HepG2 (cell line): Measurements from ENCODE around the gene SLC25A28. TPM values are rescaled to one million over a fixed set of nuclear protein-coding genes. Genes with fewer than 3 reads are reported as not detected.
"Not testable (repeated sequence)": the region's sequence is repeated elsewhere in the genome, so short reads cannot be mapped to it uniquely, and the experiment has no call there.

Source experiments
- ATAC-seq: fragments of 200-7000 bp; cut with Tn5 transposase; 3 replicates; pipeline ENCODE4 v1.9.1; 2020; ENCODE audit warnings: mild to moderate bottlenecking, moderate library complexity
- BruUV-seq: library from RNA; stranded (reverse); fragments of 400-500 nt; replicated peaks from 2 replicates; lab custom pipeline; 2021; lab: Mats Ljungman, UMichigan
- CTCF ChIA-PET: fragments of 300-600 bp; formaldehyde crosslinking; extraction: SDS; loops from one replicate; lab custom pipeline; 2021; ENCODE audit warnings: low total read pairs, inconsistent platforms, low intra/inter-chr PET ratio; lab: Yijun Ruan, JAX
- POLR2A ChIA-PET: fragments of 350-600 bp; sonication (Branson Sonifier 250); formaldehyde crosslinking; loops from one replicate; lab custom pipeline; 2020; ENCODE audit warnings: antibody characterized with exemption, inconsistent platforms; lab: Yijun Ruan, JAX
- DNase-seq: peaks from one replicate; pipeline ENCODE4 v3.0.0-alpha.2; 2015; ENCODE audit warnings: low spot score
- FAIRE-seq: peaks from 3 replicates; lab custom pipeline; 2011; peaks lifted over from hg19 to GRCh38; lab: Jason Lieb, UNC
- H2AFZ ChIP-seq: one replicate; pipeline ENCODE4 v1.6.1; 2011; ENCODE audit warnings: low read length, inconsistent platforms
- H3K27ac ChIP-seq: fragments of 300-600 bp; 3 replicates; pipeline ENCODE4 v1.8.0; 2011; ENCODE audit warnings: mixed run types, mild to moderate bottlenecking, mixed read lengths, low read length, inconsistent platforms; ENCODE audit not compliant: insufficient read depth; ENCODE audit errors: extremely low read length
- H3K27me3 ChIP-seq, 2 experiments: fragments of 200-600 bp in 1 of 2; 2 replicates in 1 of 2; 3 replicates in 1 of 2; pipeline versions ENCODE4 v1.6.0 to v1.8.0; 2011; ENCODE audit warnings: low read length in 2 of 2, mild to moderate bottlenecking in 2 of 2, moderate library complexity in 2 of 2, inconsistent platforms in 1 of 2; ENCODE audit not compliant: insufficient read depth in 2 of 2, control insufficient read depth in 1 of 2
- H3K36me3 ChIP-seq, 2 experiments: fragments of 200-600 bp in 1 of 2; replicated peaks in 1 of 2; 2 replicates in 1 of 2; 3 replicates in 1 of 2; pipeline versions ENCODE4 v1.5.1 to v1.8.0; 2011; ENCODE audit warnings: low read length in 2 of 2, inconsistent platforms in 1 of 2; ENCODE audit not compliant: insufficient read depth in 2 of 2, control insufficient read depth in 1 of 2
- H3K4me1 ChIP-seq: 2 replicates; pipeline ENCODE4 v1.5.1; 2012; ENCODE audit warnings: low read length, inconsistent platforms; ENCODE audit not compliant: insufficient read depth
- H3K4me2 ChIP-seq: 2 replicates; pipeline ENCODE4 v1.6.0; 2011; ENCODE audit warnings: low read depth, low read length, inconsistent platforms
- H3K4me3 ChIP-seq, 3 experiments: fragments of 200-600 bp in 1 of 3; sonication (generic), shearing (Covaris generic) in 1 of 3; replicated peaks in 1 of 3; 2 replicates each; pipeline ENCODE4 v1.5.1; 2011 to 2016; ENCODE audit warnings: low read length in 3 of 3, inconsistent platforms in 2 of 3, low read depth in 2 of 3, mild to moderate bottlenecking in 2 of 3, control low read depth in 1 of 3, mixed read lengths in 1 of 3; ENCODE audit not compliant: insufficient read depth in 1 of 3
- H3K79me2 ChIP-seq: one replicate; pipeline ENCODE4 v1.6.1; 2011; ENCODE audit warnings: low read length, inconsistent platforms; ENCODE audit not compliant: insufficient read depth
- H3K9ac ChIP-seq: 2 replicates; pipeline ENCODE4 v1.6.0; 2011; ENCODE audit warnings: mild to moderate bottlenecking, low read depth, low read length, inconsistent platforms; ENCODE audit not compliant: insufficient read depth
- H3K9me3 ChIP-seq: 2 replicates; pipeline ENCODE4 v1.5.1; 2012; ENCODE audit warnings: mild to moderate bottlenecking, low read length
- H4K20me1 ChIP-seq: 2 replicates; pipeline ENCODE4 v1.6.0; 2011; ENCODE audit warnings: inconsistent platforms, mild to moderate bottlenecking, low read length, moderate library complexity; ENCODE audit not compliant: insufficient read depth
- DRAP1 ChIP-seq: IDR thresholded peaks from 2 replicates; pipeline ENCODE4 v1.6.1; 2016; ENCODE audit warnings: missing genetic modification reagents, missing compliant biosample characterization
- ETV6 ChIP-seq: sonication (generic); formaldehyde crosslinking; conservative IDR thresholded peaks from 2 replicates; pipeline ENCODE4 v1.4.0; 2020; ENCODE audit warnings: missing genetic modification reagents
- MAF1 ChIP-seq: sonication (generic); formaldehyde crosslinking; IDR thresholded peaks from 2 replicates; pipeline ENCODE4 v1.5.0; 2020; ENCODE audit warnings: missing genetic modification reagents, borderline replicate concordance
- NFYB ChIP-seq: sonication (generic); formaldehyde crosslinking; IDR thresholded peaks from 2 replicates; pipeline ENCODE4 v1.4.0; 2020; ENCODE audit warnings: missing genetic modification reagents
- NFYC ChIP-seq: IDR thresholded peaks from 2 replicates; pipeline ENCODE4 v1.6.1; 2016; ENCODE audit warnings: missing genetic modification reagents, missing compliant biosample characterization
- SRF ChIP-seq: IDR thresholded peaks from 2 replicates; pipeline ENCODE4 v1.6.1; 2011; ENCODE audit warnings: mild to moderate bottlenecking, low read depth, low read length, moderate library complexity
- SUZ12 ChIP-seq: fragments of 150-350 bp; IDR thresholded peaks from 2 replicates; pipeline ENCODE4 v1.6.1; 2014; ENCODE audit warnings: low read depth, low read length
- SYNCRIP ChIP-seq: fragments of 200-400 bp; formaldehyde crosslinking; IDR thresholded peaks from 2 replicates; pipeline ENCODE4 v1.6.1; 2018; ENCODE audit warnings: mild to moderate bottlenecking, low read depth, low read length; ENCODE audit not compliant: insufficient read depth
- ZFX ChIP-seq: sonication (generic); formaldehyde crosslinking; IDR thresholded peaks from 2 replicates; pipeline ENCODE4 v1.4.0; 2020; ENCODE audit warnings: mild to moderate bottlenecking, low read depth, missing genetic modification reagents, moderate library complexity
- ZFY ChIP-seq: sonication (generic); formaldehyde crosslinking; IDR thresholded peaks from 2 replicates; pipeline ENCODE4 v1.4.0; 2020; ENCODE audit warnings: missing genetic modification reagents
- ZHX1 ChIP-seq: sonication (generic); formaldehyde crosslinking; IDR thresholded peaks from 2 replicates; pipeline ENCODE4 v1.8.1; 2022; ENCODE audit warnings: low read depth, mild to moderate bottlenecking, missing genetic modification reagents
- ZNF335 ChIP-seq: sonication (generic); formaldehyde crosslinking; IDR thresholded peaks from 2 replicates; pipeline ENCODE4 v1.4.0; 2020; ENCODE audit warnings: missing genetic modification reagents
- ZNF501 ChIP-seq: sonication (generic); formaldehyde crosslinking; IDR thresholded peaks from 2 replicates; pipeline ENCODE4 v1.5.1; 2020; ENCODE audit warnings: mild to moderate bottlenecking, moderate library complexity, missing genetic modification reagents
- ZNF562 ChIP-seq: sonication (generic); formaldehyde crosslinking; IDR thresholded peaks from 2 replicates; pipeline ENCODE4 v1.8.0; 2022; ENCODE audit warnings: missing genetic modification reagents, borderline replicate concordance
- ZNF577 ChIP-seq: sonication (generic); formaldehyde crosslinking; IDR thresholded peaks from 2 replicates; pipeline ENCODE4 v1.4.0; 2020; ENCODE audit warnings: mild to moderate bottlenecking, low read depth, missing genetic modification reagents, borderline replicate concordance
- ZNF598 ChIP-seq: sonication (generic); formaldehyde crosslinking; IDR thresholded peaks from 2 replicates; pipeline ENCODE4 v1.5.1; 2020; ENCODE audit warnings: mild to moderate bottlenecking, missing genetic modification reagents, borderline replicate concordance
- ZNF616 ChIP-seq: sonication (generic); formaldehyde crosslinking; IDR thresholded peaks from 2 replicates; pipeline ENCODE4 v1.5.0; 2020; ENCODE audit warnings: low read depth, mild to moderate bottlenecking, missing genetic modification reagents
- ZNF879 ChIP-seq: sonication (generic); formaldehyde crosslinking; IDR thresholded peaks from 2 replicates; pipeline ENCODE4 v1.8.1; 2023; ENCODE audit warnings: missing genetic modification reagents
- WGBS: methylation state at CpG from one replicate; pipeline ENCODE4 v1.1.6; 2017; ENCODE audit warnings: low lambda C conversion rate; 5-methylcytosine and 5-hydroxymethylcytosine counted together
- in situ Hi-C: cut with HindIII; loops from 2 replicates; pipeline ENCODE4 v1.10.0; 2017; ENCODE audit warnings: low pct_unique_long_range_greater_than_20kb; ENCODE audit not compliant: extremely low pct_ligation_motif_present
- intact Hi-C: fragments of 100-400 bp; cut with micrococcal nuclease; formaldehyde crosslinking; loops from one replicate; pipeline ENCODE4 v1.10.0; 2022; ENCODE audit not compliant: unreplicated experiment
- polyA plus RNA-seq, 8 experiments: library from polyadenylated mRNA; depleted of rRNA in 3 of 8; stranded (reverse) in 7 of 8; unstranded in 1 of 8; fragments of >200 nt; fragmentation: Illumina TruSeq in 4 of 8; extraction: Trizol in 4 of 8; gene quantifications; 2 replicates each; pipeline versions ENCODE4 v1.2.1 to v1.2.3, GENCODE V29; 2011 to 2016; ENCODE audit warnings: low read depth in 4 of 8, missing spikeins in 1 of 8, mixed read lengths in 1 of 8; ENCODE audit not compliant: insufficient read depth in 1 of 8
- total RNA-seq, 5 experiments: library from RNA; depleted of rRNA; stranded (reverse); fragments of >200 nt; fragmentation: Illumina TruSeq; extraction: Trizol; gene quantifications; 2 replicates each; pipeline ENCODE4 v1.2.3, GENCODE V29; 2016; ENCODE audit warnings: low read depth in 1 of 5

Gene SLC25A28
- total and polyA plus RNA-seq, 2 of the 13 experiments (the other 11 are each of a cell fraction or from before 2014, with no cell fraction given): 15.2 to 41.0 TPM

DNA sequence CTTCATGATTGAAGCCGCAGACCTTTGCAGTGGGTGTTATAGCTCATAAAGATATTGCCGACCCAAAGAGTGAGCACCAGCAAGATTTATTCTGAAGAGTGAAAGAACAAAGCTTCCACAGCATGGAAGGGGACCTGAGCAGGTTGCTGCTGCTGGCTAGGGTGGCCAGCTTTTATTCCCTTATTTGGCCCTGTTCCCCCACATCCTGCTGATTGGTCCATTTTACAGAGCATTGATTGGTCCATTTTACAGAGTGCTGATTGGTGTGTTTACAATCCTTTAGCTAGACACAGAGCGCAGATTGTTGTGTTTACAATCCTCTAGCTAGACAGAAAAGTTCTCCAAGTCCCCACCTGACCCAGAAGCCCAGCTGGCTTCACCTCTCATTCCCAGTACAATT, 4.9 kb upstream of the SLC25A28 start:
- H3K4me1 ChIP-seq: peaks cover 14% of the 10 kb centered on the region
- TF ChIP-seq SRF: peak; percentile 70
- TF ChIP-seq NFYC (CRISPR knock-in tag): 0 out of 2 replicates have a peak, but pooled peaks have one; percentile 30
- peak; percentile 50 for TF ChIP-seq NFYB (CRISPR knock-in tag)
- 64% methylated on average over 3 of the region's 3 CpGs for WGBS
- H3K4me2 ChIP-seq, DNase-seq, FAIRE-seq, BruUV-seq, H3K79me2 ChIP-seq, intact Hi-C loops, H2AFZ ChIP-seq, H3K27ac ChIP-seq, H3K9ac ChIP-seq, H3K27me3 ChIP-seq, H4K20me1 ChIP-seq, CTCF ChIA-PET, H3K4me3 ChIP-seq, H3K9me3 ChIP-seq, H3K36me3 ChIP-seq, ATAC-seq: not testable (repeated sequence)
- in situ Hi-C loops: loop anchor here (10.0 kb wide), 2 partner anchors 50 to 90 kb away; no protein-coding TSS in a partner anchor
- POLR2A ChIA-PET: interaction anchor here (1.1 kb wide), 1 partner anchor 107 kb away, joined by 4 read pairs; the partner anchor contains the start of genes COX15 and CUTC

GRCh38 chr10:99623919-99624318, 3.7 kb upstream of the SLC25A28 start:
- H2AFZ ChIP-seq: no peak overlapping the region
- ChIA-PET POLR2A (no interaction called here), CTCF (no interaction called here)
- H3K9ac ChIP-seq: no peak overlapping the region
- no peaks in the 10 kb centered on the region for H3K9me3 ChIP-seq
- BruUV-seq: no TSS peak
- peaks cover 3% of the 10 kb centered on the region; the same call in 1 of the 2 replicates for H4K20me1 ChIP-seq
- H3K27ac ChIP-seq: no peak overlapping the region
- peaks cover 16% of the 10 kb centered on the region for H3K4me1 ChIP-seq
- no peak overlapping the region for H3K4me2 ChIP-seq
- in situ Hi-C loops: loop anchor here (10.0 kb wide), 2 partner anchors 51 to 91 kb away; no protein-coding TSS in a partner anchor
- intact Hi-C loops: loop anchor here (5.0 kb wide), 1 partner anchor 388 kb away; no protein-coding TSS in a partner anchor
- peaks cover 11% of the 10 kb centered on the region for H3K79me2 ChIP-seq
- no peak overlapping the region for H3K4me3 ChIP-seq
- DNase-seq (no peak), ATAC-seq (no peak), FAIRE-seq (no peak)
- no peaks in the 10 kb centered on the region; a peak in 1 of 5 replicates for H3K27me3 ChIP-seq
- no peaks in the 10 kb centered on the region for H3K36me3 ChIP-seq
- TF ChIP-seq ZNF598 (CRISPR knock-in tag) (no peak), ZNF577 (CRISPR knock-in tag) (no peak), ZNF562 (CRISPR knock-in tag) (no peak), ZFX (no peak), SYNCRIP (no peak), ZHX1 (CRISPR knock-in tag) (no peak), DRAP1 (no peak), MAF1 (CRISPR knock-in tag) (no peak), ZFY (no peak), ZNF335 (CRISPR knock-in tag) (no peak), ZNF616 (CRISPR knock-in tag) (no peak), SUZ12 (no peak), ETV6 (no peak), ZNF501 (no peak), ZNF879 (CRISPR knock-in tag) (no peak)
